HEK293 (cell line): ENCODE data around the gene SMARCB1.

ENCODE experiments used
- EGR2 ChIP-seq: fragments of 450-650 bp; formaldehyde crosslinking; IDR thresholded peaks from 2 replicates; pipeline ENCODE4 v1.5.1; 2016; ENCODE audit warnings: low read depth, missing biosample characterization, missing genetic modification characterization
- GLIS1 ChIP-seq: fragments of 450-650 bp; formaldehyde crosslinking; IDR thresholded peaks from 2 replicates; pipeline ENCODE4 v1.5.1; 2016; ENCODE audit warnings: missing biosample characterization, missing genetic modification characterization
- KLF16 ChIP-seq: fragments of 450-650 bp; formaldehyde crosslinking; IDR thresholded peaks from 2 replicates; pipeline ENCODE4 v1.5.1; 2017; ENCODE audit warnings: missing biosample characterization, missing genetic modification characterization
- OSR2 ChIP-seq: fragments of 450-650 bp; formaldehyde crosslinking; IDR thresholded peaks from 2 replicates; pipeline ENCODE4 v1.5.1; 2016; ENCODE audit warnings: missing biosample characterization, missing genetic modification characterization
- ZNF416 ChIP-seq: fragments of 450-650 bp; formaldehyde crosslinking; IDR thresholded peaks from 2 replicates; pipeline ENCODE4 v1.5.1; 2016; ENCODE audit warnings: missing biosample characterization, missing genetic modification characterization
- ZNF473 ChIP-seq: fragments of 450-650 bp; formaldehyde crosslinking; IDR thresholded peaks from 2 replicates; pipeline ENCODE4 v1.5.1; 2017; ENCODE audit warnings: missing biosample characterization, missing genetic modification characterization
- ZNF510 ChIP-seq: fragments of 450-650 bp; formaldehyde crosslinking; IDR thresholded peaks from 2 replicates; pipeline ENCODE4 v1.5.1; 2018; ENCODE audit warnings: mild to moderate bottlenecking, missing genetic modification characterization, missing biosample characterization; ENCODE audit not compliant: insufficient replicate concordance
- ZNF514 ChIP-seq: fragments of 450-650 bp; formaldehyde crosslinking; IDR thresholded peaks from 2 replicates; pipeline ENCODE4 v1.5.1; 2016; ENCODE audit warnings: missing biosample characterization, missing genetic modification characterization
- ZNF530 ChIP-seq: fragments of 450-650 bp; formaldehyde crosslinking; IDR thresholded peaks from 2 replicates; pipeline ENCODE4 v1.5.1; 2016; ENCODE audit warnings: low read depth, missing biosample characterization, missing genetic modification characterization
- ZNF558 ChIP-seq: fragments of 450-650 bp; formaldehyde crosslinking; IDR thresholded peaks from 2 replicates; pipeline ENCODE4 v1.5.1; 2016; ENCODE audit warnings: missing biosample characterization, missing genetic modification characterization
- ZSCAN30 ChIP-seq: fragments of 450-650 bp; IDR thresholded peaks from 2 replicates; pipeline ENCODE4 v1.5.1; 2018; ENCODE audit warnings: missing biosample characterization, mild to moderate bottlenecking, missing genetic modification characterization, moderate library complexity
- ZXDB ChIP-seq: fragments of 450-650 bp; formaldehyde crosslinking; IDR thresholded peaks from 2 replicates; pipeline ENCODE4 v1.5.1; 2016; ENCODE audit warnings: missing biosample characterization, missing genetic modification characterization
- TF ChIP-seq, protein P1 (sequence below): fragments of 450-650 bp; formaldehyde crosslinking; IDR thresholded peaks from 2 replicates; pipeline ENCODE4 v1.5.1; 2016; ENCODE audit warnings: missing biosample characterization, missing genetic modification characterization
- TF ChIP-seq, protein P2 (sequence below): fragments of 450-650 bp; formaldehyde crosslinking; IDR thresholded peaks from 2 replicates; pipeline ENCODE4 v1.5.1; 2016; ENCODE audit warnings: missing biosample characterization, missing genetic modification characterization
- TF ChIP-seq, protein P3 (sequence below): fragments of 450-650 bp; formaldehyde crosslinking; IDR thresholded peaks from 2 replicates; pipeline ENCODE4 v1.5.1; 2016; ENCODE audit warnings: missing biosample characterization, missing genetic modification characterization, borderline replicate concordance
- TF ChIP-seq, protein P4 (sequence below): fragments of 450-650 bp; formaldehyde crosslinking; IDR thresholded peaks from 2 replicates; pipeline ENCODE4 v1.5.1; 2017; ENCODE audit warnings: missing biosample characterization, missing genetic modification characterization
- TF ChIP-seq, protein P5 (sequence below): sonication (generic); formaldehyde crosslinking; IDR thresholded peaks from 2 replicates; pipeline ENCODE4 v1.8.1; 2022; ENCODE audit warnings: mild to moderate bottlenecking, moderate library complexity, missing genetic modification reagents
- TF ChIP-seq, protein P6 (sequence below): fragments of 450-650 bp; formaldehyde crosslinking; IDR thresholded peaks from 2 replicates; pipeline ENCODE4 v1.5.1; 2017; ENCODE audit warnings: missing biosample characterization, missing genetic modification characterization
- TF ChIP-seq, protein P7 (sequence below): fragments of 450-650 bp; formaldehyde crosslinking; IDR thresholded peaks from 2 replicates; pipeline ENCODE4 v1.5.1; 2016; ENCODE audit warnings: missing biosample characterization, missing genetic modification characterization
- TF ChIP-seq, protein P8 (sequence below): fragments of 450-650 bp; formaldehyde crosslinking; IDR thresholded peaks from 2 replicates; pipeline ENCODE4 v1.5.1; 2016; ENCODE audit warnings: missing biosample characterization, missing genetic modification characterization

SMARCB1 gene

DNA sequence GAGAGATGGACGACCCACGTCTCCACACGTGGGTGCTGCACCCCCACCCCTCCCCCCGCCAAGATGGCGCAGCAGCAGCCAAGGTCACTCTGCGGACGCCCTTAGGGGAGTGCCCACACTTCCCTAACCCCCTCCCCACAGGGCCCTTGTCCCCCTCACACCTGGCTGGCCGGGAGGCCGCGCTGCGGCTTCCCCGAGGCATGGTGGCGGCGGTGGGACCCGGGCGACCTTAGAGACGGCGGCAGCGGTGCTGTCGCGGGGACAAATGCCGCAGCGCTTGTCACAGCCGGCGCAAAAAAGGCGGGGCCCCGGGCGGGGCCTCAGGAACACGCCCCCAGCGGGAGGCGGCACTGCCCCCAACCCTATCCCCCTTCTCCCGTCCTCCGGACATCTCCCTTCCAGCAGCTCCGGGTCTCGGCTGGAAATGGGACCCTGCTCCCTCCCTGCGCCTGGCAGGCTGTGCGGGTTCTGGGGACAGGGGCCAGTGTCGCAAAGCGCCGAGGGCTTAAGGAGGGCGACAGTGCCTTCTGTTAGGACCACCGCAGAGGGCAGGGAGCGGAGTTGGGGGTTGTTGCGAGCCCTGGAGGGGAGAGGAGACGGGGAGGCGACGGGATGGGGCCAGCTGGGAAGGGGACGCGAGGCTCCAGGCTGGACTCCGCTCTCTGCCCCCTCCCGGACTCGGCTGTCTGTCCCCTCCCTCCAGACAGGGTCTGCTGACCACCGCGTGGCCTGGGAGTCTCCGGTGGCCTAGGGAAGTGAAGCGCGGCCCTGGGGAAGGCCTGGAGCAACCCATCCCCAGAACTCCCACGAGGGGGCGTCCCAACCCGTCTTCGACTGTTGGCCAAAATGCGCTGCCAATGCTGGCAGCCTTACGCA, 18.9 kb upstream of the SMARCB1 start, which contains the start of gene CHCHD10 (continued):
- TF ChIP-seq, protein P1, sequence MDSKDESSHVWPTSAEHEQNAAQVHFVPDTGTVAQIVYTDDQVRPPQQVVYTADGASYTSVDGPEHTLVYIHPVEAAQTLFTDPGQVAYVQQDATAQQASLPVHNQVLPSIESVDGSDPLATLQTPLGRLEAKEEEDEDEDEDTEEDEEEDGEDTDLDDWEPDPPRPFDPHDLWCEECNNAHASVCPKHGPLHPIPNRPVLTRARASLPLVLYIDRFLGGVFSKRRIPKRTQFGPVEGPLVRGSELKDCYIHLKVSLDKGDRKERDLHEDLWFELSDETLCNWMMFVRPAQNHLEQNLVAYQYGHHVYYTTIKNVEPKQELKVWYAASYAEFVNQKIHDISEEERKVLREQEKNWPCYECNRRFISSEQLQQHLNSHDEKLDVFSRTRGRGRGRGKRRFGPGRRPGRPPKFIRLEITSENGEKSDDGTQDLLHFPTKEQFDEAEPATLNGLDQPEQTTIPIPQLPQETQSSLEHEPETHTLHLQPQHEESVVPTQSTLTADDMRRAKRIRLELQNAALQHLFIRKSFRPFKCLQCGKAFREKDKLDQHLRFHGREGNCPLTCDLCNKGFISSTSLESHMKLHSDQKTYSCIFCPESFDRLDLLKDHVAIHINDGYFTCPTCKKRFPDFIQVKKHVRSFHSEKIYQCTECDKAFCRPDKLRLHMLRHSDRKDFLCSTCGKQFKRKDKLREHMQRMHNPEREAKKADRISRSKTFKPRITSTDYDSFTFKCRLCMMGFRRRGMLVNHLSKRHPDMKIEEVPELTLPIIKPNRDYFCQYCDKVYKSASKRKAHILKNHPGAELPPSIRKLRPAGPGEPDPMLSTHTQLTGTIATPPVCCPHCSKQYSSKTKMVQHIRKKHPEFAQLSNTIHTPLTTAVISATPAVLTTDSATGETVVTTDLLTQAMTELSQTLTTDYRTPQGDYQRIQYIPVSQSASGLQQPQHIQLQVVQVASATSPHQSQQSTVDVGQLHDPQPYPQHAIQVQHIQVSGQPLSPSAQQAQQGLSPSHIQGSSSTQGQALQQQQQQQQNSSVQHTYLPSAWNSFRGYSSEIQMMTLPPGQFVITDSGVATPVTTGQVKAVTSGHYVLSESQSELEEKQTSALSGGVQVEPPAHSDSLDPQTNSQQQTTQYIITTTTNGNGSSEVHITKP (tag by site-specific recombination), result 0 out of 2 replicates have a peak, but pooled peaks have one; percentile 21
- TF ChIP-seq, protein P2, sequence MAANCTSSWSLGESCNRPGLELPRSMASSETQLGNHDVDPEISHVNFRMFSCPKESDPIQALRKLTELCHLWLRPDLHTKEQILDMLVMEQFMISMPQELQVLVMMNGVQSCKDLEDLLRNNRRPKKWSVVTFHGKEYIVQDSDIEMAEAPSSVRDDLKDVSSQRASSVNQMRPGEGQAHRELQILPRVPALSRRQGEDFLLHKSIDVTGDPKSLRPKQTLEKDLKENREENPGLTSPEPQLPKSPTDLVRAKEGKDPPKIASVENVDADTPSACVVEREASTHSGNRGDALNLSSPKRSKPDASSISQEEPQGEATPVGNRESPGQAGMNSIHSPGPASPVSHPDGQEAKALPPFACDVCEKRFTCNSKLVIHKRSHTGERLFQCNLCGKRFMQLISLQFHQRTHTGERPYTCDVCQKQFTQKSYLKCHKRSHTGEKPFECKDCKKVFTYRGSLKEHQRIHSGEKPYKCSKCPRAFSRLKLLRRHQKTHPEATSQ, result peak; percentile 60; the same call in 1 of the 2 replicates
- no peak for TF ChIP-seq ZNF558
- TF ChIP-seq ZNF530 (tag by site-specific recombination), result no peak
- TF ChIP-seq KLF16 (tag by site-specific recombination), result peak; percentile 81
- TF ChIP-seq, protein P3, sequence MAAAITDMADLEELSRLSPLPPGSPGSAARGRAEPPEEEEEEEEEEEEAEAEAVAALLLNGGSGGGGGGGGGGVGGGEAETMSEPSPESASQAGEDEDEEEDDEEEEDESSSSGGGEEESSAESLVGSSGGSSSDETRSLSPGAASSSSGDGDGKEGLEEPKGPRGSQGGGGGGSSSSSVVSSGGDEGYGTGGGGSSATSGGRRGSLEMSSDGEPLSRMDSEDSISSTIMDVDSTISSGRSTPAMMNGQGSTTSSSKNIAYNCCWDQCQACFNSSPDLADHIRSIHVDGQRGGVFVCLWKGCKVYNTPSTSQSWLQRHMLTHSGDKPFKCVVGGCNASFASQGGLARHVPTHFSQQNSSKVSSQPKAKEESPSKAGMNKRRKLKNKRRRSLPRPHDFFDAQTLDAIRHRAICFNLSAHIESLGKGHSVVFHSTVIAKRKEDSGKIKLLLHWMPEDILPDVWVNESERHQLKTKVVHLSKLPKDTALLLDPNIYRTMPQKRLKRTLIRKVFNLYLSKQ (tag by site-specific recombination), result no peak
- TF ChIP-seq, protein P4, sequence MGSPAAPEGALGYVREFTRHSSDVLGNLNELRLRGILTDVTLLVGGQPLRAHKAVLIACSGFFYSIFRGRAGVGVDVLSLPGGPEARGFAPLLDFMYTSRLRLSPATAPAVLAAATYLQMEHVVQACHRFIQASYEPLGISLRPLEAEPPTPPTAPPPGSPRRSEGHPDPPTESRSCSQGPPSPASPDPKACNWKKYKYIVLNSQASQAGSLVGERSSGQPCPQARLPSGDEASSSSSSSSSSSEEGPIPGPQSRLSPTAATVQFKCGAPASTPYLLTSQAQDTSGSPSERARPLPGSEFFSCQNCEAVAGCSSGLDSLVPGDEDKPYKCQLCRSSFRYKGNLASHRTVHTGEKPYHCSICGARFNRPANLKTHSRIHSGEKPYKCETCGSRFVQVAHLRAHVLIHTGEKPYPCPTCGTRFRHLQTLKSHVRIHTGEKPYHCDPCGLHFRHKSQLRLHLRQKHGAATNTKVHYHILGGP, result no peak
- TF ChIP-seq ZNF510, result no peak
- peak; percentile 89 for TF ChIP-seq GLIS1 (tag by site-specific recombination)
- no peak for TF ChIP-seq ZNF473 (tag by site-specific recombination)
- TF ChIP-seq OSR2 (tag by site-specific recombination), result no peak
- peak; percentile 20; the same call in 1 of the 2 replicates for TF ChIP-seq ZSCAN30
- TF ChIP-seq ZXDB (tag by site-specific recombination), result peak; percentile 48
- TF ChIP-seq ZNF514 (tag by site-specific recombination), result no peak
- TF ChIP-seq, protein P5, sequence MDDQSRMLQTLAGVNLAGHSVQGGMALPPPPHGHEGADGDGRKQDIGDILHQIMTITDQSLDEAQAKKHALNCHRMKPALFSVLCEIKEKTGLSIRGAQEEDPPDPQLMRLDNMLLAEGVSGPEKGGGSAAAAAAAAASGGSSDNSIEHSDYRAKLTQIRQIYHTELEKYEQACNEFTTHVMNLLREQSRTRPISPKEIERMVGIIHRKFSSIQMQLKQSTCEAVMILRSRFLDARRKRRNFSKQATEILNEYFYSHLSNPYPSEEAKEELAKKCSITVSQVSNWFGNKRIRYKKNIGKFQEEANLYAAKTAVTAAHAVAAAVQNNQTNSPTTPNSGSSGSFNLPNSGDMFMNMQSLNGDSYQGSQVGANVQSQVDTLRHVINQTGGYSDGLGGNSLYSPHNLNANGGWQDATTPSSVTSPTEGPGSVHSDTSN (CRISPR knock-in tag), result no peak; the same call in 1 of the 2 replicates
- TF ChIP-seq EGR2 (tag by site-specific recombination), result peak; percentile 50; the same call in 1 of the 2 replicates
- TF ChIP-seq, protein P6, sequence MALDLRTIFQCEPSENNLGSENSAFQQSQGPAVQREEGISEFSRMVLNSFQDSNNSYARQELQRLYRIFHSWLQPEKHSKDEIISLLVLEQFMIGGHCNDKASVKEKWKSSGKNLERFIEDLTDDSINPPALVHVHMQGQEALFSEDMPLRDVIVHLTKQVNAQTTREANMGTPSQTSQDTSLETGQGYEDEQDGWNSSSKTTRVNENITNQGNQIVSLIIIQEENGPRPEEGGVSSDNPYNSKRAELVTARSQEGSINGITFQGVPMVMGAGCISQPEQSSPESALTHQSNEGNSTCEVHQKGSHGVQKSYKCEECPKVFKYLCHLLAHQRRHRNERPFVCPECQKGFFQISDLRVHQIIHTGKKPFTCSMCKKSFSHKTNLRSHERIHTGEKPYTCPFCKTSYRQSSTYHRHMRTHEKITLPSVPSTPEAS, result no peak
- no peak for TF ChIP-seq ZNF416 (tag by site-specific recombination)
- TF ChIP-seq, protein P7, sequence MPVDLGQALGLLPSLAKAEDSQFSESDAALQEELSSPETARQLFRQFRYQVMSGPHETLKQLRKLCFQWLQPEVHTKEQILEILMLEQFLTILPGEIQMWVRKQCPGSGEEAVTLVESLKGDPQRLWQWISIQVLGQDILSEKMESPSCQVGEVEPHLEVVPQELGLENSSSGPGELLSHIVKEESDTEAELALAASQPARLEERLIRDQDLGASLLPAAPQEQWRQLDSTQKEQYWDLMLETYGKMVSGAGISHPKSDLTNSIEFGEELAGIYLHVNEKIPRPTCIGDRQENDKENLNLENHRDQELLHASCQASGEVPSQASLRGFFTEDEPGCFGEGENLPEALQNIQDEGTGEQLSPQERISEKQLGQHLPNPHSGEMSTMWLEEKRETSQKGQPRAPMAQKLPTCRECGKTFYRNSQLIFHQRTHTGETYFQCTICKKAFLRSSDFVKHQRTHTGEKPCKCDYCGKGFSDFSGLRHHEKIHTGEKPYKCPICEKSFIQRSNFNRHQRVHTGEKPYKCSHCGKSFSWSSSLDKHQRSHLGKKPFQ (tag by site-specific recombination), result no peak; the same call in 1 of the 2 replicates
- TF ChIP-seq, protein P8, sequence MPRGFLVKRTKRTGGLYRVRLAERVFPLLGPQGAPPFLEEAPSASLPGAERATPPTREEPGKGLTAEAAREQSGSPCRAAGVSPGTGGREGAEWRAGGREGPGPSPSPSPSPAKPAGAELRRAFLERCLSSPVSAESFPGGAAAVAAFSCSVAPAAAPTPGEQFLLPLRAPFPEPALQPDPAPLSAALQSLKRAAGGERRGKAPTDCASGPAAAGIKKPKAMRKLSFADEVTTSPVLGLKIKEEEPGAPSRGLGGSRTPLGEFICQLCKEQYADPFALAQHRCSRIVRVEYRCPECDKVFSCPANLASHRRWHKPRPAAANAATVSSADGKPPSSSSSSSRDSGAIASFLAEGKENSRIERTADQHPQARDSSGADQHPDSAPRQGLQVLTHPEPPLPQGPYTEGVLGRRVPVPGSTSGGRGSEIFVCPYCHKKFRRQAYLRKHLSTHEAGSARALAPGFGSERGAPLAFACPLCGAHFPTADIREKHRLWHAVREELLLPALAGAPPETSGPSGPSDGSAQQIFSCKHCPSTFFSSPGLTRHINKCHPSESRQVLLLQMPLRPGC (tag by site-specific recombination), result peak; percentile 11; the same call in 1 of the 2 replicates
